Endometrium (tissue), 2 donors: ENCODE measurements around the gene PDGFA.

Source experiments
- FAIRE-seq: peaks from 2 replicates; lab custom pipeline; 2012; peaks lifted over from hg19 to GRCh38; lab: Jason Lieb, UNC
- donor health status: control.
- donor health status: control.

PDGFA gene

DNA sequence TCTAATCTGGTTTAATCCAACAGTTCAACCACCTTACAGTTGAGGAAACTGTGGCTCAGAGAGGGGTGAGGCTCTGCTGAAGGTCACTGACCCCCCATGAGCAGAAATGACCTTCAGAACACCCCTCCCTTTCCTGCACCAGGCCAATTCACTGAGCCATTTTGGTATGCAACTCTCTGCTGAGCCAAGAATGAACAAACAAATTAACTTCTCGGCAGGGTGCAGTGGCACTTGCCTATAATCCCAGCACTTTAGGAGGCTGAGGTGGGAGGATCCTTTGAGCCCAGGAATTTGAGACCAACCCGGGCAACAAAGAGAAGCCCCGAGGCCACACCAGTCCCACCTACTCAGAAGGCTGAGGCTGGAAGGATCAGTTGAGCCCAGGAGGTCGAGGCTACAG is 29.8 kb downstream of the PDGFA start:
- FAIRE-seq: no peak

DNA sequence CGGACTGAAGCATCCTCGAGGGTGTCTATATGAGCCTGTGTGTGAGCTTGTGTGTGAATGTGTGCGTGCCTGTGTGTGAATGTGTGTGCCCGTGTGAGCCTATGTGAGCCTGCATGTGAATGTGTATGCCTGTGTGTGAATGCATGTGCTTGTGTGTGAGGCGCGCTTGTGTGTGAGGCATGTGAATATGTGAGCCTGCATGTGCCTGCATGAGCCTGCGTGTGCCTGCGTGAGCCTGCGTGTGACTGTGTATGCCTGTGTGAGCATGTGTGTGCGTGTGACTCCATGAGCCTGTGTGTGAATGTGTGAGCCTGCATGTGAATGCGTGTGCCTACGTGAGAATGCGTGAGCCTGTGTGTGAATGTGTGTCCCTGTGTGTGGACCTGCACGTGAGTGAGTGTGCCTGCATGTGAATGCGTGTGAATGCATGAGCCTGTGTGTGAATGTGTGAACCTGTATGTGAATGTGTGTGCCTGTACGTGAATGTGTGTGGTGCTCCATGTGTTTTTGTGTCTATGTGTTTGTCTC is 33.4 kb downstream of the PDGFA start:
- FAIRE-seq: no peak

DNA sequence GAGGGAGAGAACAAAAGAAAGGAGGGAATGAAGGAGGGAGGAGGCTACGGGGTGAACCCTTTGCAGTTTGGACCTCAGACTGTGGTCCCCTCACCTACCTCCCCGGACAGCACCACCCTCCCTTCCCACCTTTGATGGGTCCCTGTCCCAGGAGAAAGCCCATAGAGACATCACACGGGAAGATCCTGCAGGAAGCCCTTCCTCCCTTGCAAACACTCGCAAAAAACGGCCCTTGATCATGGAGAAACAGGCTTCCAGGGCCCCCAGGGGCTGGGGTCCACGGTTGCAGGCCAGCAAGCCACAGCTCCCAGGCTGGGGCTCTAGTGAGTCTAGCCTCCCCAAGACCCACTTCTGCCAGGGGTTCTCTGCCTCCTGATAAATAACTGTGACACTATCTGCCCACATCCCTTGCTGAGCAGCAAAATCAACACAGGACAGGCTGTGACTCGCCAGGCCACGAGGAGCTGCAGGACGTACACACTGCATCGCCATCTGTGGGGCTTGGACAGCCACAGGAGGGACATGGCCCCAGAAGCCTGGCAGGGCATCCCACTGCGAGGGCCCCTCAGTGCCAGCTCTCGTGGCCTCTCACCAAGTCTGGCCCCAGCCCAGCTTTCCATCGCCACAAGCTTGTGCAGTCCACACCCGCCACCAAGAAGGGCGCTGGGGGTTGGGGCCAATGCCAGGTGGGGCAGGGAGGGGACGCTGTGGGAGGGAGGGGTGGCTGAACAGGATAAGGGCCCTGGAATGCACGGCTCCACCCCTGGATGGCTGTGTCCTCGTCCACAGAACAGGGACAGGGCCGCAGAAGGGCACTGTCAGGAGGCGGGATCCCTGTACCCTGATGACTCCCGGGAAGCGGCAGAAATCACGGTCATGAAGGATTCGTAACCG is 34.2 kb downstream of the PDGFA start:
- no peak for FAIRE-seq

DNA sequence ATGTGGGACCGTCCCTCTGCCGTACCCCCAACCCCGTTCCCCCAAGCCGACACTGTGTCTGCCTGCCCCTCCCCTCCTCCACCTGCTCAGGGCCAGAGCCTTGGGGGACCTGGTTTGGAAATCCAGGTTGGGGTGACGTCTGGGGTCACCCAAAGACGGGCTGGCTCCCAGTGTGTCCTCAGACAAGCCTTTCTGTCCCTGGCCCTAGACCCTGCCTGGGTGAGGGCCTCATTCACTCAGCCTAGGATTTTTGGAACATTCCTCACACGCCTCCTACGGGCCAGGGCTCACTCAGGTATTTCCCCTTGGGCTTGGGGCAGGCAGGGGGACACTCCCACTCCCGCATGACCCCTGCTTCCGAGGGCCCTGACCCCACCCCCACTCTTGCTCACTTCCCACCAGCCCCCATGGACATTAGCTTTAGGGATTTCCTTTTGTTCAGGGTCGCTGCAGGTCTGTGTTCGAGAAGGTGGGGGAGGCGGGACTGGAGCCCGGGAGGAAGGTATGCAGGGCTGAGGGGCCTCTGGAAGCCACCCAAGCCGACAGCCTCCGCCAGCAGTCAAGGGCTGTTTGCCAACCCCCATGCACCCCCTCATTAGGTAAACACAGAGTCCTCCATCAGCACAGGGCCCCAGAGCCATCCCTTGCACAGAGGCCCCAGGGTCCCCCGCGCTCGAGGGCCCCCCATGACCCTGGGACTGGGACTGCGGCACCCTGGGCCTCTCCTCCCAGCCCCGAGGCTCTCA is 35.1 kb downstream of the PDGFA start:
- FAIRE-seq: no peak

DNA sequence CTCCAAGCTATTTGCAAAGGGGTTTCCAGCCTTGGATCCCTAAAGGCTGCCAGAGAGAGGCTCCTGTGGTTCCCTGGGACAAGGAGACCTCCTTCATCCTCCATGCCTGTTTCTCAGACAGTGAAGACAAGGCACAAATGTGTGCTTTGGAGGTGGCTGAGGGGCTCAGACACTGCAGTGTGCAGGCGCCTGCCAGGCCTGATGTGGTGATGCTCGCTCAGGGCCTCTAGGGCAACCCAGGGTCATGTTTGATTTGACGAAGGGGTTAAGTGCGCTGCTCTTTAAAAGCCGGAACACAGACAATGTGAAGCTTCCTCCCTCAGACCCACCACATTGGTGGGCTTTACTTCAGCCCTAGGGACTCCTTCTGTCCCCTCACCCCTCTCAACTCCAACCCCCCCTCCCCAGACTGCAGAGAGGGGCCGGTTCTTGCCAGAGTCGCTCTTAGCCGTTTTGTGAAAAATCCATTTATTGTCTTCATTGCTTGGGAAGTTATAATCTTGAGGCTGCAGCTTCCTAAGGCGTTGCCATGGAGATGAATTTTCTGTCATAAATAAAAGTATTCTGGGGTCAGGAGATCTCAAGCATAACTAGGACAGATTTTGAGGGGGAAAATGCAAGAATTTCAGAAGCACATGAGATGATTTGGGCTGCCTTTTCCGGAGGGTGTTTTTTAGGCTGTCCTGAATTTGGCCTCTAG is 35.8 kb downstream of the PDGFA start:
- no peak for FAIRE-seq

DNA sequence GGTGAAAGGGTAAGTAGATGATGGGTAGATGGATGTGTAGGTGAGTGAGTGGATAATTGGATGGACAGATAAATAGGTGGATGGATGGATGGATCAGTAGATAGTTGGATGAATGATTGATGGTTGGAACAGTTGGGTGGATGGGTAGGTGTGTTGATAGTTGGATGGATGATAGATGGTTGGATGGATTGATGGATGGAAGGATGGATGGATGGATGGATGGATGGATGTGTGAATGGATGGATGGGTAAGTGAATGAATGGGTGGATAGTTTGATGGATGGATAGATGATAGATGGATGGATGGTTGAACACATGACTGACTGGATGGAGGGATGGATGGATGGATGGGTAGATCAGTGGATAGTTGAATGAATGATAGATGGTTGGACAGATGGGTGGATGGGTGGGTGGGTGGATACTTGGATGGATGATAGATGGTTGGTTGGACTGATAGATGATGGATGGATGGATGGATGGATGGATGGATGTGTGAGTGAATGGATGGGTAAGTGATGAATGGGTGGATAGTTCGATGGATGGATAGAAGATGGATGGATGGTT is 37.0 kb downstream of the PDGFA start:
- FAIRE-seq: no peak

DNA sequence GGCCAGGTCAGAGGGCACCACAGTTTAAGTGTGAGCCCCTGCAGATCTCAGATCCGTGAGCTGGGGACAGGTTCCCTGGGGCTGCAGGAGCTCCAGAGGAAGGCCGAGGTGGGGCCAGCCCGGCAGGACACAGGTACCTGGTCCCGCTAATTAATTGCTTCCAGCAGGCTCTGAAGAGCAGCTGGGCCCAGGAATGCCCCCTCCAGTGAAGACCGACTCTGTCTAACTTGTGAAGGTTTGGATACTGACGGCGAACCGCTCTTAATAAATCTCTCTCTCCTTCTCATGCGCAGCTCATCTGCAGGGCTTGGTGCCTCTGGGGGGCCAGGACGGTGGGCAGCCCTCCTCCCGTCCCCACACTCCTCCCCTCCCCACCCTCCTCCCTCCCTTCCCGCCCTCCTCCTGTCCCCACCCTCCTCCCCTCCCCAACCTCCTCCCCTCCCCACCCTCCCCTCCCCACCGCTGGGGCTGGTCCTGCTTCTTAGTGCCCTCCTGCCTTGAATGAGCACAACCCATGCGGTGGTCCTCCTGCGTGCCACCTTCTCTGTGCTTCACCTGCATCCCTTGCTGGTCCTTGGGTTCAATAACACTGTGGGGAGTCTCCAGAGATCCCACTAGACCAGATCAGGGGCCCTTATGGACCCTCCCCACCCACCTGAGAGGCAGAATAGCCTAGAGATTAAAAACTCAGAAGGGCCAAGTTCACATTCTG is 38.3 kb downstream of the PDGFA start:
- FAIRE-seq: no peak

DNA sequence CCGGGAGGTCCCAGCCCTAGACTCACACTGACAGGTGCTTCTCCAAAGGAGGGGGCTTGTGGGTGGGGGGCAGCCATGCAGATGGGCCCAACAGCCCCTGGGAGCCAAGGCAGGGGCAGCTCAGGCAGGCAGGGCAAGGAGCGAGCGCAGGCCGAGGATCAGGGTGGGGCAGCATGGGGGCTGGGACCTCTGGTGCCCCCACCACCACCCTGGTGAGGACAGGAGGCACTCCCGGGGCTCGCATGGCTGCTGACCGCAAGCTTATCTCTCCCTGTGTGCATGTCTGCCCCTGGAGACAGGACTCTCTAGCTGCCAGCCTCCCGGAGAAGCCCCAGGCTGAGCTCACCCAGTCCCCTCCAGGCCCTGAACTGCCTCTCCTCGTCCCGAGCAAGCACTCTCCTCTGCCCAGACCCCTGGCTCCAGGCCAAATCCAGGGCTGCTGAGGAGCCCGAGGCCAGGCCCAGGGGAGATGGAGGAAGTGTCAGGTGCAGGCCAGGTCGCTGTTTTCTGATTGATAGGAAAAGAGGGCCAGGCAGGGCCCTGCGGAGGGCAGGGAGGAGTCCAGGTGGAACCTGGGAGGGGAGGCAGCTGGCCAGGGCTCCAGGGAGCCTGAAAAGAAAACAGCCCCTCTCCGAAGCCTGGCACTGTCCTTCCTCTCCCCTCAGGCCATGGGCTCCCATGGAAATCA is 39.0 kb downstream of the PDGFA start:
- no peak for FAIRE-seq

DNA sequence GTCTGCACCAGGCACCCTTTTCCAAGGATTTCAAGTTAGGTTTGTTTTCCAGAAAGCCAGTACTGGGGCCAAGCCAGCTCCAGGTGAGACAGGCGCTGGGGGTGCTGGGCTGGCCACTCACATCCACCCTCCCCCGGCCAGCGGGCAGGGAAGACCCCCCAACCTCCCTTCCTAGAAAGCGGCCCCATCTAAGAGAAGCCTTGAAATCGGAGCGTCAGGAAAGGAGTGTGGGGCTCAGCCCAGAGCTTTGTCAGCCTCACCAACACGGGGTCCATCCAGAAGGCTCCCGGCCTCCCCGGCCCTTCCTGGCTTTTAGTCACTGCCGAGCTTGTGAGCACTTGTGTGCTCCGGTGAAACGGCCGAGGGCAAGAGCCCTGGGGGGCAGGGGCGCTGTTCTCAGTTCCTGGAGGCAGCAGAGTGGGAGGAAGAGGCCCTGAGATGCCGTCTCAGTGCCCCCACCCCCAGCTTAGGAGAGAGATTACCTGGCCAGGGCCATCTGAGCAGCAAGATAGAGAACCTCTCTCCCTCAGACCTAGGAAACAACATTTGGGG is 39.6 kb downstream of the PDGFA start:
- FAIRE-seq: no peak

DNA sequence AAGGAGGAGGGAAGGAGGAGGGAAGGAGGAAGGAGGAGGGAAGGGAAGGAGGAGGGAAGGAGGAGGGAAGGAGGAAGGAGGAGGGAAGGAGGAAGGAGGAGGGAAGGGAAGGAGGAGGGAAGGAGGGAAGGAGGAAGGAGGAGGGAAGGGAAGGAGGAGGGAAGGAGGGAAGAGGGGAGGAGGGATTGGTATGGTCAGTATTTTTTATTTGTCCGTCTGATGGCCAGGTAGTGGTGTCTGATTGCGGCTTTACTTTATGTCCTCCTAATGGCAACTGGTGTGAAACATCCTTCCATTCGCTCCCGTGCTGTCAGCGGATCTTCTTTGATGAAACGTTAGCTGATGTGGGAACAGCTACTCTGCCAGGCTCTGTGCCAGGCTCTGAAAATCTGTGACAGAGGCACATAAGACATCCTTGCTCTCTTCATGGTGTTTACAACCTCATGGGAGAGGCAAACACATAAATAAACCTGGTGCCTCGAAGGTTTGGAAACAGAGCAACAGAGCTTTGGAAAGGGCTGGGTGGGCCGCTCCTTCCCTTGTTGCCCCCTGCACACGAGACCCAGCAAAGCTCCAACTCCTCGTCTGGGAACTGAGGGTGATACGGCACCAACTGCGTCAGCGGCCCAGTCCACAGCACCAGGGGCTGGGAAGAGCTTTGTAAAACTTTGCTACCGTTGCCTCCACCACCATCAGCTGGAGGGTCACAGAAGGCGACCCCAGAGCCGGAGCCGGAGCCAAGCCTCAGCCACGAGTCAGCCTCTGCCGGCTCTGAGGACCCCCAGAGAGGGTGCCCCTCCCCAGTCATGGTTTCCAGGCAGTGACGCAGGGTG is 40.3 kb downstream of the PDGFA start:
- FAIRE-seq: no peak

DNA sequence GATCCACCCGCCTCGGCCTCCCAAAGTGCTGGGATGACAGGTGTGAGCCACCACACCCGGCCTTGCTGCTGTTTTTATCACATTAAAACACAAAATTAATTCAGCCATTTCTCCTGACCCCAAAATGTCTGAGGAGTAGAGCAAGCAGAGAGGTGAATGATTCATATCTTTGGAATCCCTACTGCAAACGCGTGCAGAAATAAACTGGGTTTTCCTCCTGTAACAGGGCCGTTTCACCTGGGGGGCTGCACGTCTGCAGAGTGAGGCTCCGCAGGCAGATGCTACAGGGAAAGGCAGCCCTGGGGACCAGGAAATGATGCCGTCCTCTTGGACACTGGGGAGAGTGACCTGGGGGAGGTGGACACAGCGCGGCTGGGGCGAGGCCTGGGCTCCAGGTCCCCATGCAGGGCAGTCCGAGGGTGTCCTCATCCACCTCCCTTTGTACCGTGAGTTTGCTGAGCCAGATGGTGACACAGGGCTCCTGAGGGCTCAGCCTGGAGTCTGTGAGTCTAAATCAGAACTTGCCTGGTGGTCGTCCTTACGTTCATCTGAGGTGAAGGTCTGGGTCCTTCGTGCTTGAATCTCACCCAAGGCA is 41.9 kb downstream of the PDGFA start:
- no peak for FAIRE-seq

DNA sequence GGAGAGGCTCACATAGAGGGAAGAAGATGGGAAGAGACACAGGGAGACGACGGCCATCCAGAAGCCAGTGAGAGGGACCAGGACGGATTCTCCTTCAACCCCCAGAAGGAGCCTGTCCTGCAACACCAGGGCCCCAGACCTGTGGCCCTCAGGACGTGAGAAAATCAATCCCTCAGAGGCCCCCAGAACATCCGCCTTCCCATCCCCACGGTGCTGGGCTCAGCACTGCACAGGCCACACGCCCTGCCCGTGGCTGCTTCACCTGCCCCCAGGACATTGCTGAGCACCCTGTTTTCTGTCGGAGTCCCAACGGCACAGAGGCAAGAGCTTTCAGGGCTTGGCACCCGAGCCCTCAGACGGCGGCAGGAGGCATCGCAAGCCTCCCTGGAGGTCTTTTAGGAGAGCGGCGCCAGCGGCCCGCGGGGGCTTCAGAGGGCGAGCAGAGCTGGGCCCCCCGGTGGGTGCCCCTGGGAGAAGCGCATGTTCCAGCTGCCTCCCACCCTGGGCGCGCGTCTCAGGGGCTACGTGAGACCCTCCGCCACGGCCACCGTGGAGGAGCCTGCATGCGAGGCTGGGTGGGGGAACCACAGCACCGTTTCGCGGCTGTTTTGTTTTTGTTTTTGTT is 42.8 kb downstream of the PDGFA start:
- FAIRE-seq: no peak

DNA sequence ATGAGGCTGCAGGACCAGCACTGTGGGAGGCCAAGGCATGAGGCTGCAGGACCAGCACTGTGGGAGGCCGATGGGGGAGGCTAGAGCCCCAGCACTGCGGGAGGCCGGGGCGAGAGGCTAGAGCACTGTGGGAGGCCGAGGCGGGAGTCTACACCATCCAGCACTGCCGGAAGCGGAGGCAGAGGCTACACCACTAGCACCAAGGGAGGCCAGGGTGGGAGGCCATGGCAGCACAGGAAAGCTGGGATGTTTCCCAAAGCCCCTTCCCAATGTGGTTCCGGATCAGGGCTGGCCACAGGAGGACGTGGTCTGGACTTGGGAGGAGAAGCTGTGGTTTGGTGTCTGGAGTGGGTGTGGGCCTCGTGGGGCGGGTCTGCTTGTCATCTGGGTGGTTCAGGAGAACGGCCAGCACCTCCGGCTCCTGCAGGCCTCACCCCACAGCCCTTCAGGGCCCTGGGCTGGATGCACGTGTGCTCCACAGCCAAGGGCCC is 43.6 kb downstream of the PDGFA start:
- FAIRE-seq: no peak

DNA sequence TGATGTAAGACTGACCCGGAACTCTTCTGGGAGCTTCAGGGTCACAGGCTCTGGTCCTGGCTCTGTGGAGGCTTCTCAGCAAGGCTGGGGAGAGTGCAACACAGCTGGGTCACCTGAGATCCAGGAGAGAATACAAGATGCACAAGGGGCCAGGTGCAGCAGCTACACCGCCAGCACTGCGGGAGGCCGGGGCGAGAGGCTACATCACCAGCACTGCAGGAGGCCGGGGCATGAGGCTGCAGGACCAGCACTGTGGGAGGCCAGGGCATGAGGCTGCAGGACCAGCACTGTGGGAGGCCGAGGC is 44.3 kb downstream of the PDGFA start:
- FAIRE-seq: no peak

DNA sequence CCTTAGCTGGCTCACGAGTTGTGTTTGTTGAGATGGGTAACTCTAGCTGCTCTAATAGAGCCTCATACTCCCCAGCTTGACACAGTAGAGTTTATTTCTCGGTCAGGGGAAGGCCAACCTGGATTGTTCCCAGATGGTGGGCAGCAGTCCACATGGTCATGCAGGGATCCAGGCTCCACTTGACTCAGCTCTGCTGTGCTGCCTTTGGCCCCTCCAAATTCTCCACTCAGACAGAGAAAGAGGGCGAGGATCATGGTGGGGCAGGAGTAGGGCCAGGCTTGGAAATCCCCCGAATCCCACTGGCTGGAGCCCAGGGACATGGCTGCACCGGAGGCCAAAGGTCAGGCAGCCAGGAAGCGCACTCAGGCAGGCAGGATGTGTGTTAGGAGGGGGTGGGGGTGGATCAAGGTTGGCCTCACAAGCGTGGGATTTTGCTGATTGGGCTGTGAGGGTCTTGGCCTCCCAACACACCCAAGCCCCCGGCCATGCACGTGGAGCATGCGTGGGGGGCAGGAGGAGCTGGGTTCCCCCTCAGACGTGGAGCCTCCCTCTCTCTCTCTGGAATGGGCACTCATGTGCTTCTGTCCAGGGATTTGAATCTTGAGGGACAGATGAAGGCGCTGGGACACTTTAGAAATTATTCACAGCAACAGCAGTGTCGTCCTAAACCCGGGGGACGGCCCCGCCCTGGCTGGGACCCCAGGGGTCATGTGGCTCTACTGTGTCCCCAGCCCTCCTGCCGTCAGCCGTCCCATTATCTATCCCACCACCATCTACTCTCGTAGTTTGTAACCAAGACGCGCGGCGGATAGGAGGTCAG is 44.8 kb downstream of the PDGFA start:
- FAIRE-seq: no peak

DNA sequence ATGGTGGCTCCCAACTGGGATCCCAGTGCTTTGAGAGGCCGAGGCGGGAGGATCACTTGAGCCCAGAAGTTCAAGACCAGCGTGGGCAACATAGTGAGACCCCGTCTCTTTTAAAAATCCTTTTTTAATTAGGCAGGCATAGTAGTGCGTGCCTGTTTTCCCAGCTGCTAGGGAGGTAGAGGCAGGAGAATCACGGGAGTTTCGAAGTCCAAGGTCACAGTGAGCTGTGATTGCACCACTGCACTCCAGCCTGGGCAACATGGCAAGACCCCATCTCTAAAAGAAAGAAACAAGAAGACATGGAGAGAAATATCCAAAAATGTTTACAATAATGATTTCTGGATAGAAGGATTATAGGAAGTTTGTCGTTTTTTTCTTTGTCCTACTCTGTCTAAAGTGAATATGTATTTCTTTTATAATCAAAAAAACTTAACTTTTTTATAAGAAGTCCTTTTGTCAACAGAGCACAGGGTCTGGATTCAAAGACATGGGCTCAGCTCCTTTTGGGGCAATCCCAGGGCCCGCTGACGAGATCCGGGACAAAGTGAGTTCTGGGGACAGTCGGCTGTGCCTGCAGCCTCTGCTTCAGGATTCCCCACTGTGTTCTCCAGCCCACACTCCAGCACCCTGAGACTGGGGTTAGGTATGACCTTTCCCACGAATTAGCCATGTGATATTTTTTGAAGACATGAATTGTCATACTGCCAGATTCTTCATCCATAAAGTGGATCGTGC is 45.6 kb downstream of the PDGFA start:
- no peak for FAIRE-seq

DNA sequence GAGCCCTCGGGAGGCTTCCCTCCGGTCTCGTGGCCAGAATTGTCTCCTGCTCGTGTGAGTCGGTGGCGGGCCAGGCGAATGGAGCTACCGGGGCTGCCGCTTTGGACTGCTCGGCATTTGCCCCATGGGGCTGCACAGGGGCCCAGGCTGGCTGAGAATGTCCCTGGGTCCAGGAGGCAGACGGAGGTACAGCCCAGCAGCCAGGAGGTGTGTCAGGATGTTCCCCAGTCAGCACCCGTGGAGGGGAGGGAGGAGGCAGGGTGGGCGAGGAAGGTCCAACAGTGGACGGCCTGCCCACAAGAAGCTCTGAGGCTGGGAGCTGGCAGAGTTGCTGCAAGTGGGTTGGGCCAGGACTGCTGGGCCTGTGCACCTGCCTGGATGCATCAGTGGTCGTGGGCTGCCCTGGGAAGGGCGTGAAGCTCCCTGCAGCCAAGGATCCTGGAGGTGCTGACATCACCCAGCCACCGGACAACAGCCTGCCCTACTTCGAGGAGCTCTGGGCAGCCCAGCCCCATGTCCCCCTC is 46.4 kb downstream of the PDGFA start:
- FAIRE-seq: no peak
